Body of pancreas (tissue), 4 donors: Measurements from ENCODE around the gene NUP210L.

ENCODE experiments used
- CTCF ChIP-seq, 7 experiments: fragments of 450-650 bp in 4 of 7; fragments of 200-600 bp in 3 of 7; sonication (generic) in 3 of 7; IDR thresholded peaks; one replicate each; pipeline ENCODE4 v1.5.1; 2016 to 2019; ENCODE audit warnings: antibody characterized with exemption in 7 of 7
- POLR2A ChIP-seq, 3 donors: fragments of 450-650 bp; IDR thresholded peaks; one replicate each; pipeline ENCODE4 v1.6.1; 2016; ENCODE audit warnings: antibody characterized with exemption in 3 of 3, mild to moderate bottlenecking in 2 of 3

DNA sequence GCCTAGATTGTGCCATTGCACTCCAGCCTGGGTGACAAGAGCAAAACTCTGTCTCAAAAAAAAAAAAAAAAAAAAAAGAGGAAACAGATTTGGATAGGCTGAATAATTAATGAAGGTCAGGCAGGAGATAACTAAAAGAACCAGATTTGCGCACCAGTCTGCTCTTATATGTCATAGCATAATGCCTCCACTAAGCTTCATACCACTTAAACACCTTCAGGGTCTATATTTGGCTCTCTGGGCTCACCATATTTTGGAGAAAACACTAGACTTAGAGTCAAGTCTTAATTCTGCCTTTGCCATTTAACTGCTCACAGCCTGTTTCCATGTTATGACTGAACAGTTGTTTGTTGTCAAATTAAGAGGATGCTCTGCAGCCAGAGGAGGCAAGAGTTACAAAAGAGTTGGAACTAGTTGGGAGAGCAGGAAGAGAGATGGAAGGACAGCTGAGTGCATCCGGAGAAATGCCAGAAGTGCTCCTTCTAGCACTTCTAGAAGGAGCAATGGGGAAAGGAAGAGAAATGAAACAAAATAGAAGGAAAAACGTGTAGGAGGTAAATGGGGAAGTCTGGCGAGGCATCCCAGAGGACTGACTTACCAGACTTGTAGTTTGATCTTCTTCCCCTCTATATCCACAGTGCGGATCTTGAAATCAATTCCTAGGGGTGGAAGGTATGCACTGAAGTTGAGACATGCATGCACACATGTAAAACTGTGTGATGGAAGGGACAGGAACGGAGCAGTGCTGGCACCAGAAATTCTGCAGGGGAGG is 170.6 kb downstream of the NUP210L start:
- TF ChIP-seq CTCF (IDR thresholded peaks at IDR 0.05) (no peak), POLR2A (IDR thresholded peaks at IDR 0.05) (no peak)
